Activated T-cell treated with anti-CD3 and anti-CD28 coated beads, Interleukin-2, amount 50 U/mL, for 24 hours (primary cell): Measurements from ENCODE around the gene JAK1.

Experiments used
- DNase-seq: peaks from one replicate; pipeline ENCODE4 v3.0.0-alpha.2; 2020
- H3K27ac Mint-ChIP-seq: 2 replicates; pipeline ENCODE4 v1.8.0; 2020; ENCODE audit warnings: mild to moderate bottlenecking, mixed read lengths
- H3K27me3 Mint-ChIP-seq: 2 replicates; pipeline ENCODE4 v1.8.0; 2020; ENCODE audit warnings: mixed read lengths
- H3K36me3 Mint-ChIP-seq: 2 replicates; pipeline ENCODE4 v1.8.0; 2020; ENCODE audit warnings: low read depth, mixed read lengths
- H3K4me1 Mint-ChIP-seq: 2 replicates; pipeline ENCODE4 v1.8.0; 2020; ENCODE audit warnings: low read depth, mixed read lengths
- H3K4me3 Mint-ChIP-seq: 2 replicates; pipeline ENCODE4 v1.8.0; 2020; ENCODE audit warnings: mild to moderate bottlenecking, moderate library complexity, mixed read lengths
- H3K9me3 Mint-ChIP-seq: 2 replicates; pipeline ENCODE4 v1.8.0; 2020; ENCODE audit warnings: mixed read lengths

Gene JAK1

GRCh38 chr1:64986903-64987871 is 20.8 kb upstream of the JAK1 start:
- H3K36me3 Mint-ChIP-seq, result no peaks in the 10 kb centered on the region

GRCh38 chr1:64984737-64985136 is 18.4 kb upstream of the JAK1 start:
- Mint-ChIP-seq H3K4me3 (no peak overlapping the region), H3K27me3 (no peaks in the 10 kb centered on the region), H3K4me1 (peaks cover 16% of the 10 kb centered on the region), H3K27ac (no peak overlapping the region), H3K9me3 (peaks cover 2% of the 10 kb centered on the region), H3K36me3 (peaks cover 2% of the 10 kb centered on the region)
- no peak for DNase-seq

More at GRCh38 chr1:64986903-64987871, 20.8 kb upstream of the JAK1 start:
- DNase-seq, result no peak
- peaks cover 7% of the 10 kb centered on the region for H3K4me1 Mint-ChIP-seq
- H3K27me3 Mint-ChIP-seq, result no peaks in the 10 kb centered on the region
- no peak overlapping the region for H3K27ac Mint-ChIP-seq
- H3K9me3 Mint-ChIP-seq, result no peaks in the 10 kb centered on the region
- no peak overlapping the region for H3K4me3 Mint-ChIP-seq

GRCh38 chr1:64984106-64984505 is 17.8 kb upstream of the JAK1 start:
- Mint-ChIP-seq H3K27me3 (no peaks in the 10 kb centered on the region), H3K4me1 (peaks cover 16% of the 10 kb centered on the region), H3K27ac (no peak overlapping the region)

GRCh38 chr1:64983110-64983509 is 16.8 kb upstream of the JAK1 start:
- no peak overlapping the region for H3K27ac Mint-ChIP-seq
- DNase-seq, result no peak
- peaks cover 2% of the 10 kb centered on the region for H3K9me3 Mint-ChIP-seq
- no peak overlapping the region for H3K4me3 Mint-ChIP-seq
- H3K36me3 Mint-ChIP-seq, result peaks cover 2% of the 10 kb centered on the region
- no peaks in the 10 kb centered on the region for H3K27me3 Mint-ChIP-seq
- peaks cover 16% of the 10 kb centered on the region for H3K4me1 Mint-ChIP-seq

More at GRCh38 chr1:64984106-64984505, 17.8 kb upstream of the JAK1 start:
- Mint-ChIP-seq H3K9me3 (peaks cover 2% of the 10 kb centered on the region), H3K4me3 (no peak overlapping the region), H3K36me3 (peaks cover 2% of the 10 kb centered on the region)
- DNase-seq, result no peak

- Mint-ChIP-seq H3K27me3 (no peaks in the 10 kb centered on the region), H3K4me3 (no peak overlapping the region), H3K9me3 (peaks cover 2% of the 10 kb centered on the region), H3K4me1 (peaks cover 14% of the 10 kb centered on the region), H3K36me3 (peaks cover 2% of the 10 kb centered on the region), H3K27ac (no peak overlapping the region)
- no peak for DNase-seq
Measured at GRCh38 chr1:64981601-64982533, 15.5 kb upstream of the JAK1 start.

- H3K27me3 Mint-ChIP-seq, result no peaks in the 10 kb centered on the region
- no peak for DNase-seq
- H3K27ac Mint-ChIP-seq, result no peak overlapping the region
- peaks cover 2% of the 10 kb centered on the region for H3K36me3 Mint-ChIP-seq
- peaks cover 2% of the 10 kb centered on the region for H3K9me3 Mint-ChIP-seq
- peaks cover 14% of the 10 kb centered on the region for H3K4me1 Mint-ChIP-seq
- no peak overlapping the region for H3K4me3 Mint-ChIP-seq
Measured at GRCh38 chr1:64980745-64981600, 14.6 kb upstream of the JAK1 start.

- Mint-ChIP-seq H3K4me3 (no peak overlapping the region), H3K27ac (no peak overlapping the region), H3K4me1 (peaks cover 14% of the 10 kb centered on the region), H3K27me3 (no peaks in the 10 kb centered on the region), H3K9me3 (peaks cover 2% of the 10 kb centered on the region), H3K36me3 (peaks cover 2% of the 10 kb centered on the region)
- no peak for DNase-seq
Measured at GRCh38 chr1:64979358-64979757, 13.0 kb upstream of the JAK1 start.

- Mint-ChIP-seq H3K9me3 (peaks cover 2% of the 10 kb centered on the region), H3K4me1 (peaks cover 11% of the 10 kb centered on the region), H3K36me3 (peaks cover 2% of the 10 kb centered on the region), H3K27ac (no peak overlapping the region), H3K4me3 (no peak overlapping the region), H3K27me3 (no peaks in the 10 kb centered on the region)
- DNase-seq, result no peak
Measured at GRCh38 chr1:64976361-64976760, 10.0 kb upstream of the JAK1 start.

- Mint-ChIP-seq H3K4me1 (peaks cover 5% of the 10 kb centered on the region), H3K36me3 (no peaks in the 10 kb centered on the region), H3K27me3 (no peaks in the 10 kb centered on the region), H3K4me3 (no peak overlapping the region), H3K9me3 (no peaks in the 10 kb centered on the region), H3K27ac (no peak overlapping the region)
- DNase-seq, result no peak
Measured at GRCh38 chr1:64975740-64976139, 9.4 kb upstream of the JAK1 start.

- Mint-ChIP-seq H3K9me3 (no peaks in the 10 kb centered on the region), H3K27me3 (no peaks in the 10 kb centered on the region), H3K27ac (no peak overlapping the region), H3K36me3 (no peaks in the 10 kb centered on the region), H3K4me1 (peaks cover 2% of the 10 kb centered on the region), H3K4me3 (no peak overlapping the region)
- no peak for DNase-seq
Measured at GRCh38 chr1:64975127-64975526, 8.8 kb upstream of the JAK1 start.

GRCh38 chr1:64974288-64974825 is 8.0 kb upstream of the JAK1 start:
- no peaks in the 10 kb centered on the region for H3K27me3 Mint-ChIP-seq
- peaks cover 2% of the 10 kb centered on the region for H3K4me1 Mint-ChIP-seq
- no peaks in the 10 kb centered on the region for H3K36me3 Mint-ChIP-seq
- no peak for DNase-seq
- no peaks in the 10 kb centered on the region for H3K9me3 Mint-ChIP-seq
- no peak overlapping the region for H3K27ac Mint-ChIP-seq
- H3K4me3 Mint-ChIP-seq, result no peak overlapping the region

- H3K36me3 Mint-ChIP-seq, result no peaks in the 10 kb centered on the region
- H3K4me1 Mint-ChIP-seq, result peaks cover 3% of the 10 kb centered on the region
- no peak overlapping the region for H3K4me3 Mint-ChIP-seq
- H3K9me3 Mint-ChIP-seq, result no peaks in the 10 kb centered on the region
- H3K27ac Mint-ChIP-seq, result no peak overlapping the region
- DNase-seq, result no peak
- H3K27me3 Mint-ChIP-seq, result no peaks in the 10 kb centered on the region
Measured at GRCh38 chr1:64973061-64973647, 6.8 kb upstream of the JAK1 start.

GRCh38 chr1:64969305-64970046 is 3.1 kb upstream of the JAK1 start:
- H3K9me3 Mint-ChIP-seq, result no peaks in the 10 kb centered on the region
- no peak overlapping the region for H3K4me3 Mint-ChIP-seq
- H3K4me1 Mint-ChIP-seq, result peaks cover 25% of the 10 kb centered on the region
- H3K27me3 Mint-ChIP-seq, result no peaks in the 10 kb centered on the region
- no peak overlapping the region for H3K27ac Mint-ChIP-seq
- H3K36me3 Mint-ChIP-seq, result peaks cover 8% of the 10 kb centered on the region
- no peak for DNase-seq
